K562 (cell line): ENCODE measurements around the gene CD99L2. TPM values are rescaled to one million over a fixed set of nuclear protein-coding genes. Genes with fewer than 3 reads are reported as not detected.

Experiments used
- ATAC-seq: fragments of 200-7000 bp; cut with Tn5 transposase; 3 replicates; pipeline ENCODE4 v1.9.1; 2020; ENCODE audit warnings: moderate library complexity
- BruUV-seq: library from RNA; stranded (reverse); fragments of 400-500 nt; replicated peaks from 2 replicates; lab custom pipeline; 2021; lab: Mats Ljungman, UMichigan
- CTCF ChIA-PET: fragments of 300-600 bp; formaldehyde crosslinking; extraction: SDS; loops from one replicate; lab custom pipeline; 2021; ENCODE audit warnings: low intra/inter-chr PET ratio; lab: Yijun Ruan, JAX
- POLR2A ChIA-PET: fragments of 300-600, 350-650 bp; sonication (Branson Sonifier 250); formaldehyde crosslinking; extraction: SDS; loops from one replicate; lab custom pipeline; 2021; ENCODE audit warnings: antibody characterized with exemption, inconsistent platforms; lab: Yijun Ruan, JAX
- DNase-seq, 4 experiments: peaks; one replicate each; pipeline versions ENCODE4 v3.0.0 to v3.0.0-alpha.2; 2011 to 2018; ENCODE audit warnings: low spot score in 3 of 4, mixed read lengths in 3 of 4; ENCODE audit errors: extremely low read depth in 1 of 4
- FAIRE-seq: peaks from 2 replicates; lab custom pipeline; 2011; peaks lifted over from hg19 to GRCh38; lab: Jason Lieb, UNC
- H2AFZ ChIP-seq: 2 replicates; pipeline ENCODE4 v1.6.0; 2011; ENCODE audit warnings: low read depth, low read length, control low read depth, inconsistent platforms
- H3K27ac ChIP-seq: fragments of 200-600 bp; 3 replicates; pipeline ENCODE4 v1.8.0; 2011; ENCODE audit warnings: low read depth, mild to moderate bottlenecking, control low read depth, inconsistent platforms, low read length, moderate library complexity, mixed read lengths; ENCODE audit errors: extremely low read depth
- H3K27me3 ChIP-seq, 2 experiments: fragments of 300-600 bp in 1 of 2; 2 replicates in 1 of 2; 3 replicates in 1 of 2; pipeline versions ENCODE4 v1.6.0 to v1.8.0; 2011; ENCODE audit warnings: inconsistent platforms in 2 of 2, low read length in 2 of 2, mild to moderate bottlenecking in 1 of 2, mixed read lengths in 1 of 2, moderate library complexity in 1 of 2; ENCODE audit not compliant: control insufficient read depth in 2 of 2, insufficient read depth in 2 of 2
- H3K36me3 ChIP-seq: fragments of 300-600 bp; 3 replicates; pipeline ENCODE4 v1.8.0; 2011; ENCODE audit warnings: mild to moderate bottlenecking, low read length, inconsistent platforms; ENCODE audit not compliant: control insufficient read depth, insufficient read depth
- H3K4me1 ChIP-seq, 2 experiments: fragments of 200-600 bp in 1 of 2; replicated peaks in 1 of 2; 2 replicates in 1 of 2; 3 replicates in 1 of 2; pipeline versions ENCODE4 v1.5.1 to v1.8.0; 2011; ENCODE audit warnings: inconsistent platforms in 2 of 2, low read length in 2 of 2, mild to moderate bottlenecking in 1 of 2, mixed read lengths in 1 of 2, moderate library complexity in 1 of 2; ENCODE audit not compliant: control insufficient read depth in 2 of 2, insufficient read depth in 2 of 2
- H3K4me2 ChIP-seq: 2 replicates; pipeline ENCODE4 v1.6.1; 2011; ENCODE audit warnings: low read length, control low read depth, inconsistent platforms, mixed read lengths; ENCODE audit not compliant: insufficient read depth
- H3K4me3 ChIP-seq: fragments of 200-600 bp; sonication (generic), shearing (Covaris generic); 2 replicates; pipeline ENCODE4 v1.5.1; 2016; ENCODE audit warnings: control low read depth, inconsistent platforms
- H3K79me2 ChIP-seq: fragments of 200-600 bp; 3 replicates; pipeline ENCODE4 v1.8.0; 2011; ENCODE audit warnings: low read length, inconsistent platforms; ENCODE audit not compliant: control insufficient read depth, insufficient read depth
- H3K9ac ChIP-seq, 2 experiments: 2 replicates each; pipeline versions ENCODE4 v1.6.0 to v1.6.1; 2011; ENCODE audit warnings: low read depth in 2 of 2, low read length in 2 of 2, control low read depth in 1 of 2, inconsistent platforms in 1 of 2, mild to moderate bottlenecking in 1 of 2, mixed read lengths in 1 of 2; ENCODE audit not compliant: insufficient read depth in 1 of 2
- H3K9me1 ChIP-seq: one replicate; pipeline ENCODE4 v1.6.0; 2011; ENCODE audit warnings: inconsistent platforms, mild to moderate bottlenecking, low read length, moderate library complexity; ENCODE audit not compliant: control insufficient read depth, insufficient read depth
- H3K9me3 ChIP-seq: replicated peaks from 2 replicates; pipeline ENCODE4 v1.5.1; 2011; ENCODE audit warnings: low read depth, low read length, inconsistent platforms; ENCODE audit not compliant: control insufficient read depth, insufficient read depth
- H4K20me1 ChIP-seq: replicated peaks from 2 replicates; pipeline ENCODE4 v1.6.1; 2011; ENCODE audit warnings: low read length, inconsistent platforms, mixed read lengths; ENCODE audit not compliant: control insufficient read depth, insufficient read depth
- ASH1L ChIP-seq: fragments of 450-650 bp; IDR thresholded peaks from 2 replicates; pipeline ENCODE4 v1.6.1; 2018; ENCODE audit warnings: borderline replicate concordance, mild to moderate bottlenecking, low read depth; ENCODE audit not compliant: partially characterized antibody
- BACH1 ChIP-seq: fragments of 200-800 bp; sonication (Bioruptor generic); IDR thresholded peaks from 2 replicates; pipeline ENCODE4 v1.6.1; 2016; ENCODE audit warnings: missing genetic modification characterization, missing compliant biosample characterization
- CCNT2 ChIP-seq: IDR thresholded peaks from 2 replicates; pipeline ENCODE4 v1.6.1; 2011; ENCODE audit warnings: borderline replicate concordance, low read depth, mild to moderate bottlenecking, moderate library complexity, mixed read lengths, low read length; ENCODE audit not compliant: insufficient read length; ENCODE audit errors: extremely low read depth
- LCOR ChIP-seq: sonication (generic); formaldehyde crosslinking; IDR thresholded peaks from 2 replicates; pipeline ENCODE4 v1.8.0; 2022; ENCODE audit warnings: mild to moderate bottlenecking, missing genetic modification reagents
- LEF1 ChIP-seq: fragments of 450-650 bp; IDR thresholded peaks from 2 replicates; pipeline ENCODE4 v1.6.1; 2016; ENCODE audit warnings: mild to moderate bottlenecking
- NFYB ChIP-seq: IDR thresholded peaks from 2 replicates; pipeline ENCODE4 v1.6.1; 2011; ENCODE audit warnings: mild to moderate bottlenecking, moderate library complexity; ENCODE audit not compliant: insufficient read length; ENCODE audit errors: extremely low read depth
- POU5F1 ChIP-seq: fragments of 150-350 bp; IDR thresholded peaks from 2 replicates; pipeline ENCODE4 v1.6.1; 2014; ENCODE audit warnings: borderline replicate concordance, low read length, low read depth, mild to moderate bottlenecking; ENCODE audit not compliant: partially characterized antibody
- RB1 ChIP-seq: fragments of 450-650 bp; IDR thresholded peaks from 2 replicates; pipeline ENCODE4 v1.6.1; 2017; ENCODE audit warnings: low read depth, mild to moderate bottlenecking
- SMAD1 ChIP-seq: fragments of 150-350 bp; IDR thresholded peaks from 2 replicates; pipeline ENCODE4 v1.6.1; 2014; ENCODE audit warnings: low read length, low read depth; ENCODE audit not compliant: partially characterized antibody
- SREBF2 ChIP-seq: sonication (generic); formaldehyde crosslinking; IDR thresholded peaks from 2 replicates; pipeline ENCODE4 v1.4.0; 2020; ENCODE audit warnings: mild to moderate bottlenecking, missing genetic modification reagents
- TARDBP ChIP-seq: fragments of 450-650 bp; IDR thresholded peaks from 2 replicates; pipeline ENCODE4 v1.6.1; 2016
- TEAD2 ChIP-seq: fragments of 450-650 bp; IDR thresholded peaks from 2 replicates; pipeline ENCODE4 v1.6.1; 2016; ENCODE audit warnings: missing genetic modification characterization, control low read depth, missing compliant biosample characterization
- ZNF507 ChIP-seq: conservative IDR thresholded peaks from 2 replicates; pipeline ENCODE4 v1.6.1; 2017; ENCODE audit warnings: missing genetic modification characterization, missing compliant biosample characterization
- WGBS: fragments of 100-300 bp; shearing (Covaris generic); methylation state at CpG from one replicate; pipeline ENCODE4 v1.1.6; 2016; ENCODE audit warnings: low coverage, mixed read lengths; ENCODE audit not compliant: insufficient coverage; ENCODE audit errors: missing lambda C conversion rate; 5-methylcytosine and 5-hydroxymethylcytosine counted together
- in situ Hi-C: fragments of 300-500 bp; cut with MboI; formaldehyde crosslinking; loops from 4 replicates; pipeline ENCODE4 v1.15.0; 2018; ENCODE audit warnings: inconsistent platforms, mixed read lengths
- intact Hi-C: fragments of 100-400 bp; cut with micrococcal nuclease; formaldehyde crosslinking; loops from 2 replicates; pipeline ENCODE4 v1.14.2; 2022
- polyA plus RNA-seq, 8 experiments: library from polyadenylated mRNA; depleted of rRNA in 4 of 8; stranded (reverse) in 5 of 8; unstranded in 3 of 8; fragments of >200 nt; fragmentation: Nextera tagmentation in 2 of 8; fragmentation: Illumina TruSeq in 1 of 8; extraction: Ambion mirVana in 2 of 8; extraction: Trizol in 1 of 8; gene quantifications; 2 replicates each; pipeline versions ENCODE4 v1.2.1 to v1.2.3, GENCODE V29; 2011 to 2014; ENCODE audit warnings: inconsistent platforms in 1 of 8, missing spikeins in 1 of 8
- total RNA-seq, 7 experiments: library from RNA; depleted of rRNA in 6 of 7; stranded (reverse); fragments of >200 nt in 6 of 7; fragmentation: Illumina TruSeq in 2 of 7; extraction: Trizol in 2 of 7; gene quantifications; 2 replicates each; pipeline versions ENCODE4 v1.2.1 to v1.2.3, GENCODE V29; 2011 to 2021; ENCODE audit warnings: low replicate concordance in 1 of 7
- TF ChIP-seq, protein P1 (sequence below): sonication (generic); formaldehyde crosslinking; IDR thresholded peaks from 2 replicates; pipeline ENCODE4 v1.8.1; 2022; ENCODE audit warnings: missing genetic modification reagents
- TF ChIP-seq, protein P2 (sequence below): fragments of 450-650 bp; IDR thresholded peaks from 2 replicates; pipeline ENCODE4 v1.6.1; 2014; ENCODE audit warnings: low read depth, mild to moderate bottlenecking, moderate library complexity, borderline replicate concordance
- TF ChIP-seq, protein P3 (sequence below): fragments of 250-450 bp; sonication (Bioruptor Pico); IDR thresholded peaks from 2 replicates; pipeline ENCODE4 v1.4.0; 2020; ENCODE audit warnings: mild to moderate bottlenecking, moderate library complexity

The CD99L2 gene
- total and polyA plus RNA-seq, 9 of the 15 experiments (the other 6 are each of a cell fraction or from before 2014, with no cell fraction given), result 0.76 to 19.0 (median 11.9) TPM

DNA sequence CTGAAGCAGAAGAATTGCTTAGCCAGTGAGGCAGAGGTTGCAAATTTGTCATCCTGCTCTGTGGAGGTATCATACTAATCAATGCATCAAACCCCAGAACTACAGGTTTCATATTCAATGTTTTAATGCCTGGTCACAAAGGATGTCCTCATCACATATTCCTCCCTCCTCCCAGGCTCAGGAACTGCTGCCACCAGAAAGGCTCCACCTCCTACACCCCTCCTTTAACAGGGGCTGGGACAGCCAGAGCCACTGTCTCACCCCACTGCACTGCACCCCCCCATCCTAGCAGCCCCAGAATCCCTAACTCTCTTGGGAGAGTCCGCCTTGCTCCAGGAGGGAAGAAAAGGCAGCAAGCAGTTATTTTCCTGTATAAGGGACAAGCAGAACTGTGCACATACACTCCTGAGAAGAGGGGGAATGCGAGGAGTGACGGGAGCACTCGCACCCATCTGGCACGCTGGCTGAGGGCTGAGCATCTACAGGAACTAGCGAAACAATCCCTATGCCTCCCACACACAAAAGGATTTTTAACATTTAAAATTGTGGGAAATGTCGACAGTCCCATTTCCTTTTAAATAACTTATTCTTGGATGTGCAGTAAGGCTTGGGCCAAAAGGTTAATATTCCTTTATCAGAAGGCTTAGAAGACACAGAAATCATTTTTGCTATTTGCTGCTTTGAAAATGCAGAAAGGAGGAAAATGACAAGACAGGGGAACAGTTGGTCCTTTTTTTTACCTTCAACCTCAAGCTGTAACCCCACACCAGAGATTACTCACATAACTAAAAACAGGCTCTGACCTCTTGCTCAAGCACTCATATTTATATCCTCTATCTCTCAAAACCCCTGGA, 27.8 kb downstream of the CD99L2 start:
- no peak for FAIRE-seq
- no peak; the same call in 2 of the 3 replicates for ATAC-seq
- no peaks in the 10 kb centered on the region for H3K27me3 ChIP-seq
- no peak overlapping the region; a peak in 1 of 4 replicates for H3K9ac ChIP-seq
- no peaks in the 10 kb centered on the region for H3K9me1 ChIP-seq
- no peaks in the 10 kb centered on the region for H4K20me1 ChIP-seq
- H2AFZ ChIP-seq, result no peak overlapping the region
- intact Hi-C loops (no loop called here), in situ Hi-C loops (no loop called here)
- H3K4me2 ChIP-seq, result peak overlapping the region; percentile 64
- no peaks in the 10 kb centered on the region for H3K9me3 ChIP-seq
- ChIA-PET CTCF (no interaction called here), POLR2A (no interaction called here)
- H3K79me2 ChIP-seq, result peaks cover 8% of the 10 kb centered on the region; the same call in 1 of the 3 replicates
- DNase-seq, result no peak
- no peak overlapping the region for H3K4me3 ChIP-seq
- H3K36me3 ChIP-seq, result no peaks in the 10 kb centered on the region
- 43% methylated on average over 2 of the region's 7 CpGs for WGBS
- BruUV-seq, result no TSS peak
- peak overlapping the region; percentile 66; the same call in 2 of the 3 replicates for H3K27ac ChIP-seq
- H3K4me1 ChIP-seq, result peaks cover 4 to 21% of the 10 kb centered on the region in 2 experiments; a peak in 4 of 5 replicates
- TF ChIP-seq LCOR (CRISPR knock-in tag), result no peak
- no peak for TF ChIP-seq SREBF2 (CRISPR knock-in tag)
- no peak for TF ChIP-seq LEF1
- TF ChIP-seq CCNT2, result no peak
- TF ChIP-seq, protein P1, sequence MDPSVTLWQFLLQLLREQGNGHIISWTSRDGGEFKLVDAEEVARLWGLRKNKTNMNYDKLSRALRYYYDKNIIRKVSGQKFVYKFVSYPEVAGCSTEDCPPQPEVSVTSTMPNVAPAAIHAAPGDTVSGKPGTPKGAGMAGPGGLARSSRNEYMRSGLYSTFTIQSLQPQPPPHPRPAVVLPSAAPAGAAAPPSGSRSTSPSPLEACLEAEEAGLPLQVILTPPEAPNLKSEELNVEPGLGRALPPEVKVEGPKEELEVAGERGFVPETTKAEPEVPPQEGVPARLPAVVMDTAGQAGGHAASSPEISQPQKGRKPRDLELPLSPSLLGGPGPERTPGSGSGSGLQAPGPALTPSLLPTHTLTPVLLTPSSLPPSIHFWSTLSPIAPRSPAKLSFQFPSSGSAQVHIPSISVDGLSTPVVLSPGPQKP, result no peak
- TF ChIP-seq, protein P2, sequence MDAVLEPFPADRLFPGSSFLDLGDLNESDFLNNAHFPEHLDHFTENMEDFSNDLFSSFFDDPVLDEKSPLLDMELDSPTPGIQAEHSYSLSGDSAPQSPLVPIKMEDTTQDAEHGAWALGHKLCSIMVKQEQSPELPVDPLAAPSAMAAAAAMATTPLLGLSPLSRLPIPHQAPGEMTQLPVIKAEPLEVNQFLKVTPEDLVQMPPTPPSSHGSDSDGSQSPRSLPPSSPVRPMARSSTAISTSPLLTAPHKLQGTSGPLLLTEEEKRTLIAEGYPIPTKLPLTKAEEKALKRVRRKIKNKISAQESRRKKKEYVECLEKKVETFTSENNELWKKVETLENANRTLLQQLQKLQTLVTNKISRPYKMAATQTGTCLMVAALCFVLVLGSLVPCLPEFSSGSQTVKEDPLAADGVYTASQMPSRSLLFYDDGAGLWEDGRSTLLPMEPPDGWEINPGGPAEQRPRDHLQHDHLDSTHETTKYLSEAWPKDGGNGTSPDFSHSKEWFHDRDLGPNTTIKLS, result no peak
- TF ChIP-seq ZNF507 (tag), result no peak
- TF ChIP-seq SMAD1, result no peak
- no peak for TF ChIP-seq TEAD2 (tag)
- no peak for TF ChIP-seq BACH1
- TF ChIP-seq, protein P3, sequence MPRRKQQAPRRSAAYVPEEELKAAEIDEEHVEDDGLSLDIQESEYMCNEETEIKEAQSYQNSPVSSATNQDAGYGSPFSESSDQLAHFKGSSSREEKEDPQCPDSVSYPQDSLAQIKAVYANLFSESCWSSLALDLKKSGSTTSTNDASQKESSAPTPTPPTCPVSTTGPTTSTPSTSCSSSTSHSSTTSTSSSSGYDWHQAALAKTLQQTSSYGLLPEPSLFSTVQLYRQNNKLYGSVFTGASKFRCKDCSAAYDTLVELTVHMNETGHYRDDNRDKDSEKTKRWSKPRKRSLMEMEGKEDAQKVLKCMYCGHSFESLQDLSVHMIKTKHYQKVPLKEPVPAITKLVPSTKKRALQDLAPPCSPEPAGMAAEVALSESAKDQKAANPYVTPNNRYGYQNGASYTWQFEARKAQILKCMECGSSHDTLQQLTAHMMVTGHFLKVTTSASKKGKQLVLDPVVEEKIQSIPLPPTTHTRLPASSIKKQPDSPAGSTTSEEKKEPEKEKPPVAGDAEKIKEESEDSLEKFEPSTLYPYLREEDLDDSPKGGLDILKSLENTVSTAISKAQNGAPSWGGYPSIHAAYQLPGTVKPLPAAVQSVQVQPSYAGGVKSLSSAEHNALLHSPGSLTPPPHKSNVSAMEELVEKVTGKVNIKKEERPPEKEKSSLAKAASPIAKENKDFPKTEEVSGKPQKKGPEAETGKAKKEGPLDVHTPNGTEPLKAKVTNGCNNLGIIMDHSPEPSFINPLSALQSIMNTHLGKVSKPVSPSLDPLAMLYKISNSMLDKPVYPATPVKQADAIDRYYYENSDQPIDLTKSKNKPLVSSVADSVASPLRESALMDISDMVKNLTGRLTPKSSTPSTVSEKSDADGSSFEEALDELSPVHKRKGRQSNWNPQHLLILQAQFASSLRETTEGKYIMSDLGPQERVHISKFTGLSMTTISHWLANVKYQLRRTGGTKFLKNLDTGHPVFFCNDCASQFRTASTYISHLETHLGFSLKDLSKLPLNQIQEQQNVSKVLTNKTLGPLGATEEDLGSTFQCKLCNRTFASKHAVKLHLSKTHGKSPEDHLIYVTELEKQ (CRISPR knock-in tag), result no peak
- TF ChIP-seq NFYB, result no peak
- TF ChIP-seq TARDBP, result no peak
- TF ChIP-seq POU5F1, result no peak
- no peak for TF ChIP-seq RB1
- no peak for TF ChIP-seq ASH1L
